ENCODE results near the gene ATP6V0B. TPM values are rescaled to one million over a fixed set of nuclear protein-coding genes. Genes with fewer than 3 reads are reported as not detected.

Gene ATP6V0B
- total and polyA plus RNA-seq, 8 donors: 59.8 to 208 (median 84.8) TPM

DNA sequence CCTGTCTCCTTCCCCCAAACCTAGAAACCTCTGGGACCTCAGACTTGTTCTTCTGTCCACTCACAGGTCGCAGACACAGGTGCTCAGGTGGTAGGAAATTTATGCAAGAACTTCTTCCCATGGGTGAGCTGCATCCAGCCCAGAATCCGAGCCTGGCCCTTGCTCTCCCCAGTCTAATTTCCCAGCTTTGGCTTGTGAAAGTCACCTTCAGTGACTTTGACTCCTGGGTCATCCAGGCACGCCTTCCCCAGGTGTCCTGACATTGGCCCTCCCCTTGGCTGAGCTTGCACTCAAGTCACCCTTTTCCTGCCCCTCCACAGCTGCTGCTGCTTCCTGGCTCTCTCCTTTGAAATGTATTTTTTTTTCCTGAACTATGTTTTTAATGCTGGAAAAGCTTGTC is 21.4 kb upstream of the ATP6V0B start:
- TF ChIP-seq, protein P1, sequence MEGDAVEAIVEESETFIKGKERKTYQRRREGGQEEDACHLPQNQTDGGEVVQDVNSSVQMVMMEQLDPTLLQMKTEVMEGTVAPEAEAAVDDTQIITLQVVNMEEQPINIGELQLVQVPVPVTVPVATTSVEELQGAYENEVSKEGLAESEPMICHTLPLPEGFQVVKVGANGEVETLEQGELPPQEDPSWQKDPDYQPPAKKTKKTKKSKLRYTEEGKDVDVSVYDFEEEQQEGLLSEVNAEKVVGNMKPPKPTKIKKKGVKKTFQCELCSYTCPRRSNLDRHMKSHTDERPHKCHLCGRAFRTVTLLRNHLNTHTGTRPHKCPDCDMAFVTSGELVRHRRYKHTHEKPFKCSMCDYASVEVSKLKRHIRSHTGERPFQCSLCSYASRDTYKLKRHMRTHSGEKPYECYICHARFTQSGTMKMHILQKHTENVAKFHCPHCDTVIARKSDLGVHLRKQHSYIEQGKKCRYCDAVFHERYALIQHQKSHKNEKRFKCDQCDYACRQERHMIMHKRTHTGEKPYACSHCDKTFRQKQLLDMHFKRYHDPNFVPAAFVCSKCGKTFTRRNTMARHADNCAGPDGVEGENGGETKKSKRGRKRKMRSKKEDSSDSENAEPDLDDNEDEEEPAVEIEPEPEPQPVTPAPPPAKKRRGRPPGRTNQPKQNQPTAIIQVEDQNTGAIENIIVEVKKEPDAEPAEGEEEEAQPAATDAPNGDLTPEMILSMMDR (IDR thresholded peaks at IDR 0.05): no peak
- DNase-seq: no peak
- no peak overlapping the region for H3K27ac ChIP-seq
- H3K4me3 ChIP-seq: no peak overlapping the region
- WGBS, 2 donors: 71 to 78% methylated on average over 3 of the region's 3 CpGs
- H3K4me1 ChIP-seq: peaks cover 0 to 3% (median 1%) of the 10 kb centered on the region in 3 donors
- H3K27me3 ChIP-seq: no peaks in the 10 kb centered on the region
- no peak for FAIRE-seq
- intact Hi-C loops (cut with DNase I): no loop called here
- peaks cover 0 to 11% (median 0%) of the 10 kb centered on the region in 3 donors for H3K36me3 ChIP-seq
- H3K9me3 ChIP-seq: no peaks in the 10 kb centered on the region
- ATAC-seq: no peak

DNA sequence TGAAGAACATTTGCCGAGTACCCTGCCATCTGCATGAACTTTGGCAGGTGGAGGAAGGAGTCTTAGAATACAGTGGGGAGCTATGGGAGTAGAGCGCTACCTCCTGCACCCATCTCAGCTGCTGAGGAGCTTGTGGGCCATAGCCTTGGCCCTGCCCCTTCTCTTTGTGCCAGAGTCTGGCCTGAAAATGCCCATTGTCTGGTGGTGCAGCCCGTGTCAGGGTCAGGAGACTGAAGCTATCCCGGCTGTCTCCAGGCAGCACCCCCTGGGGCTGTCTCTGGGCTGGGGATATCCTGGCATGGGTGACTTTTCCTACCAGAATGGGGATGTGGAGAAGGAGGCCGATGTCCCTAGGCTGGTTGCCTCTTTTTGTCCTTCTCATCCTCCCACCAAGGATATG is 20.7 kb upstream of the ATP6V0B start:
- FAIRE-seq: no peak
- TF ChIP-seq, protein P1 (IDR thresholded peaks at IDR 0.05): no peak
- Histone ChIP-seq H3K27me3 (no peaks in the 10 kb centered on the region), H3K9me3 (no peaks in the 10 kb centered on the region), H3K4me3 (no peak overlapping the region), H3K4me1 (no peaks in the 10 kb centered on the region), H3K36me3 (peaks cover 0 to 17% (median 0%) of the 10 kb centered on the region in 3 donors), H3K27ac (no peak overlapping the region)
- ATAC-seq: no peak
- WGBS, 2 donors: 84 to 89% methylated on average over 5 of the region's 5 CpGs
- intact Hi-C loops (cut with DNase I): no loop called here
- DNase-seq: no peak

DNA sequence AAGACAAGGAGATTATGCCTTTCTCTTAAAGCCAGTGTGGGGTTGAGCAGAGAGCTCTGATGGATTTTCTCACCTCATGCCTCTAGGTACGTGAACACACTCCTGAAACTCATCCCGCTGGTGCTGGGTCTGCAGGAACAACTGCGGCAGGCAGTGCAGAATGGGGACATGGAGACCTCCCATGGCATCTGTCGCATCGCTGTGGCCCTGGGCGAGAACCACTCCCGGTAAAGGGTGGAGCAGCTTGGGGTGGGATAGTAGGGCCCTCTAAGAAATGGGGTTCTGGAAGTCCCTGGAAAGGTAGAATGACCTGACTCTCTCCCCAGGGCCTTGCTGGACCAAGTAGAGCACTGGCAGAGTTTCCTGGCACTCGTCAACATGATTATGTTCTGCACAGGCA is 18.5 kb upstream of the ATP6V0B start:
- intact Hi-C loops (cut with DNase I): no loop called here
- Histone ChIP-seq H3K27me3 (no peaks in the 10 kb centered on the region), H3K9me3 (no peaks in the 10 kb centered on the region), H3K36me3 (peaks cover 0 to 17% (median 0%) of the 10 kb centered on the region in 3 donors), H3K27ac (no peak overlapping the region), H3K4me1 (no peaks in the 10 kb centered on the region), H3K4me3 (no peak overlapping the region)
- FAIRE-seq (no peak), ATAC-seq (no peak), DNase-seq (no peak)
- TF ChIP-seq, protein P1 (IDR thresholded peaks at IDR 0.05): no peak
- 95 to 96% methylated on average over 8 of the region's 8 CpGs for WGBS, 2 donors

DNA sequence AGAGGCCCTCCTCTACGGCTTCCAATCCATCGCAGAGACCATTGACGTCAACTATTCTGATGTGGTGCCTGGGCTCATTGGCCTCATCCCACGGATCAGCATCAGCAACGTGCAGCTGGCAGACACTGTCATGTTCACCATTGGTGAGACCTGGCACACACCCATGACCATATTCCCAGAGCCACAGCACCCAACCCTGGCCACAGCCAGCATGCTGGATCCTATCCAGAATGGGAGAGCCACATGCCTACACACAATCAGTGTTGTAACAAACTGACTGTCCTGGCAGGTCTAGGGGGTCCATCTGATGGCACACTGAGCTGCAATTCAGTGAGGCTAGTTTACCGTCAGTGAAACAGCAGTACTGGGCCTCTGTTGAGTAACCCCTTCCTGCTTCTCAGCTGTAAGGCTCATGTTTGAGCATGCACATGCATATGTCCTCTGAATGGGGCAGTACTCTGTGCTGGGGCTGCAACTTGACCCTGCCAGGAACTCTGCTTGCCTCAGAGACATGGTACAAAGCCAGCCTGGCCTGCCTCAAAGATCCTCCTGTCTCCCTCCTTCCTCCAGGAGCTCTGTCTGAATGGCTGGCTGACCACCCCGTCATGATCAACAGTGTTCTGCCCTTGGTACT is 17.2 kb upstream of the ATP6V0B start:
- Histone ChIP-seq H3K36me3 (peaks cover 0 to 17% (median 0%) of the 10 kb centered on the region in 3 donors), H3K27me3 (no peaks in the 10 kb centered on the region), H3K27ac (no peak overlapping the region), H3K9me3 (no peaks in the 10 kb centered on the region), H3K4me1 (no peaks in the 10 kb centered on the region), H3K4me3 (no peak overlapping the region)
- DNase-seq (no peak), ATAC-seq (no peak), FAIRE-seq (no peak)
- intact Hi-C loops (cut with DNase I): no loop called here
- WGBS, 2 donors: 86 to 90% methylated on average over 7 of the region's 7 CpGs
- TF ChIP-seq, protein P1 (IDR thresholded peaks at IDR 0.05): no peak
